ENCODE results near the gene ZNF682.

DNA sequence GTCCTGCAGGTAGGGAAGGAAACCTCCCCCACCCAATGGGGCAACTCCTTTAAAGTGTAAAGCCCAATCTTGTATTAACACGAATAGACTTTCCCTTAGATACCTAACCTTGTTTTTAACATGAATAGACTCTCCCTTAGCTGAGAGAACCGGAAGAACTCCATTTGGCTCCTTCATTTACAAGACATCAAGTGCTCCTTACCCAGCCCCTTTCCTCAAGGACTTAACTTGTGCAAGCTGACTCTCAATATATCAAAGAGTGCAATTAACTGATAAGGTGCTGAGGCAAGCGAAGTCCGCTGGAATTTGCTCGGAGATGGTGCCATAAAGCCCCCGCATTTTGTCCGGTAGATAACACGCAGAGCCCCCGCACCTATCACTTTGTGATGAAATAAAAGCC is 28.6 kb upstream of the ZNF682 start:
- TF ChIP-seq, protein P1, sequence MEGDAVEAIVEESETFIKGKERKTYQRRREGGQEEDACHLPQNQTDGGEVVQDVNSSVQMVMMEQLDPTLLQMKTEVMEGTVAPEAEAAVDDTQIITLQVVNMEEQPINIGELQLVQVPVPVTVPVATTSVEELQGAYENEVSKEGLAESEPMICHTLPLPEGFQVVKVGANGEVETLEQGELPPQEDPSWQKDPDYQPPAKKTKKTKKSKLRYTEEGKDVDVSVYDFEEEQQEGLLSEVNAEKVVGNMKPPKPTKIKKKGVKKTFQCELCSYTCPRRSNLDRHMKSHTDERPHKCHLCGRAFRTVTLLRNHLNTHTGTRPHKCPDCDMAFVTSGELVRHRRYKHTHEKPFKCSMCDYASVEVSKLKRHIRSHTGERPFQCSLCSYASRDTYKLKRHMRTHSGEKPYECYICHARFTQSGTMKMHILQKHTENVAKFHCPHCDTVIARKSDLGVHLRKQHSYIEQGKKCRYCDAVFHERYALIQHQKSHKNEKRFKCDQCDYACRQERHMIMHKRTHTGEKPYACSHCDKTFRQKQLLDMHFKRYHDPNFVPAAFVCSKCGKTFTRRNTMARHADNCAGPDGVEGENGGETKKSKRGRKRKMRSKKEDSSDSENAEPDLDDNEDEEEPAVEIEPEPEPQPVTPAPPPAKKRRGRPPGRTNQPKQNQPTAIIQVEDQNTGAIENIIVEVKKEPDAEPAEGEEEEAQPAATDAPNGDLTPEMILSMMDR (IDR thresholded peaks at IDR 0.05): no peak
- TF ChIP-seq POLR2A (IDR thresholded peaks at IDR 0.05): no peak

Data from testis (tissue), 2 donors.